Activated CD8-positive, alpha-beta memory T cell treated with anti-CD3 and anti-CD28 coated beads for 4 hours (primary cell): ENCODE measurements around the gene KIRREL3.

ENCODE experiments used
- DNase-seq, 2 donors: peaks; one replicate each; pipeline ENCODE4 v3.0.0-alpha.2; 2020; ENCODE audit warnings: low read depth in 2 of 2

KIRREL3 gene

DNA sequence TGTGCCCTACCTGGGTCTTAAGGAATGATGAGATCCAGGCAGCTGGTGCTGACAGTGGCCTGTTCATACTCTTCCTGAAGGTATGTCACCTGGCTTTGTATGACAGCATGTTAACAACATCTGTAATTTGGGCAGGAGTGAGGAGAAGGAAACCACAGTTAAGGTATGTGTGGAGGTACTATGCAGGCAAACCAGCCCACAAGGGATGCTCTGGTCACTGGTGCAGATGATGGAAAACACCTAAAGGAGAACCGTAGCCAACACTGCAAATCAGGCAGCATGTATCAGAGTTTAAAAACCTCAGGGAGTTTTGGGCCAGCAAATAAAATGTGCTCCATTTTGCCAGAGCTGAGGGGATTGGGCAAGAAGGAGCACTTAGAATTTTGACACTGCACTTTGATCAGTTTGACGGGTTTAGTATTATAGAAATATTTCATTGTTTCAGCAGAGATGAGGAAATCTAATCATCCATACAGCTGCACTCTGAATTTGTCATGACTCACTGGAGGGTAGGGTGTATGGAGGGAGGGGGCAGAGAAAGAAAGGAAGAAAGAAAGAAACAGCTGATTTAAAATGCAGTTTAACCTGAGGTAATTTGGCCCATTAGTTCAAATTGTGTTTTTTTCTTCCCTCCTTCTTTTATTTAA lies 260.9 kb downstream of the KIRREL3 start:
- DNase-seq, result no peak

DNA sequence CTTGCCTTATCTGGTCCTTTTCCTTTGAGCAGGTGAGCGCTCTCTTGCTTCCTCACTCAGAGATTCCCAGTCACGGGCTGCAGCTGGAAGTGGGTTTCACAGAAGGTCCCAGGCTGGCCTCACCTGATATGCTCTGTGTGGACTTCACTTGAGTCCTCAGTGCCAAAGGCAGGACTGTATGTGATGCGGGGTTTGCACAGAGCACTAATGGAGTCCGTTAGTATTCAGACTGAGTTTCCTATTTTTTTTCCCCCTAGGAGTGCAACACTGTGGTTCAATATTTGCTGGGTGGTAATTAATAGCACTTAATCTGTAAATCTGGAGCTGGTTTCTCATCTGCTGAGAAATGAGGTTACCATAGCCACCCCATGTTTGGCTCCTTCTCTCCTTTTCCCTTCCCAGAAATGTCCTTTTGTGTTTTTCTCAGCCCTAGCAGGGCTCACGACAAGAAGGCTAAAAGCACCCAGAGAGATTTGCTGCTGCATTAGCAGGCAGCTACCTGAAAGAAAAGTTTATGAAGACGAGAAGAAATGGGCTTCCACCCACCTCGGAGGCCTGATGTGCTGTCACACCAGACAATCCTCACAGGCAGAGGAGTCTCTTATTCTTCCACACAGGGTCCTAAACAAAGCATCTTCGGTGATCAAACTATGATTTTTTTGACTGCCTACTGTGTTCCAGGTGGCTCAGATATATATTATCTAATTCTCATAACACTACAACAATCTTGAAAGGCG lies 262.1 kb downstream of the KIRREL3 start:
- DNase-seq, result no peak

DNA sequence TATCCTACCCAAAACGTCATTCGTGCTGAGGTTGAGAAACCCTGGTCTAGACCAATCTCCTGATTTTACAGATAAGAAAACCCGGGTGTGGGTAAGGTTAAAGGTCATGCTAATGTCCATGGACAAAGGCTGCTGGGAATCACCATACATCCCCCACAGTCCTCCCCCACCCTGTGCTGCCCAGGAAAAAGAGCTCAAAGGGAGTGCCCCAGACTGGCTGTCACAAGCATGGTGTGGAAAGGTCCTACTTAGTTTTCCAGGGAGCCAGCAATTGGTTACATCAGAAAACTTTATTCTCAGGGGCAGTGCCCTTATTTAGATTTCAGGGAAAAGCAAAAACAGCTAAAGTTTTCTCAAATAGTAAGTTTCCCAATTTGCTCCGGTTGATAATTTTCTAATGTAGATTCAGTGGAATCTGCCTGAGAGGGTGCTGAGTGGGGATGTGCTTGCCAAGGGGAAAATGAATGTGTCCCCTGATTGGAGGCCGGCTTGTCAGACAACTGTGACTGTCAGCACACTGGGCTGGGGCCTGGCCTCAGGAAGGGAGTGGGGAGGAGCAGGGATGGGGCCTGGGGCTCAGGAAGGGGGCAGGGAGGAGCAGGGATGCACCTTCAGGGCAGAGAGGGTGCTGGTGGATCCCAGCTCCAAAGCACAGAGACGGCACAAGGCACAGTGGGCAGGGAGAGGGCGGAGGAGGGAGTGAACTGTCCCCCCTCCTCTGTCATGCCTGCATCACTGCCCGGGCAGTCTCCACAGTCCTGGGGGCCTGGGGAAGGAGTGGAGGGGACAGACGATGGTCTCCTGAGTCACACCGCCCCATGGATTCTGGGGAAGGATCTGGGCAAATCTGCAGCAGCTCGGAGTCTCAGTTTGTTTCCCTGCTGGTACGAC lies 263.6 kb downstream of the KIRREL3 start:
- no peak for DNase-seq

DNA sequence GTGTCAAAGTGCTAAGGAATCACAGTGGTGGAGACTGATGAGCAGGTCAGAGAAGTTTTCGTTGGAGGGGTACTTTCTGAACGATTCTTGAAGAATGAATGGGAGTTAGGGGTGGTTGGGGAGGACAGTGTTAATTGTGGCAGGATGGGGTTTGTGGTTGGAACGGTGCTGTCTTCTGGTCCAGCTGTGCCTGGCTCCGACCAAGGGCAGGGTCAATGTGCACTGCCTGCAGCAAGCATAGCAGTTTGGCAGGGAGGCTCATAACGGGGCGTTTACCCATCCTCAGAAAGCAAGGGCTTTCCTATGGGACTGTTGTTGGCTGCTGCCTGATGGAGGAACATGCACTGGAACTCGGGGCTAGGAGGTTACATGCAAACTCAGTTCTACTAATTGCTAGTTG lies 265.8 kb downstream of the KIRREL3 start:
- DNase-seq, result no peak

DNA sequence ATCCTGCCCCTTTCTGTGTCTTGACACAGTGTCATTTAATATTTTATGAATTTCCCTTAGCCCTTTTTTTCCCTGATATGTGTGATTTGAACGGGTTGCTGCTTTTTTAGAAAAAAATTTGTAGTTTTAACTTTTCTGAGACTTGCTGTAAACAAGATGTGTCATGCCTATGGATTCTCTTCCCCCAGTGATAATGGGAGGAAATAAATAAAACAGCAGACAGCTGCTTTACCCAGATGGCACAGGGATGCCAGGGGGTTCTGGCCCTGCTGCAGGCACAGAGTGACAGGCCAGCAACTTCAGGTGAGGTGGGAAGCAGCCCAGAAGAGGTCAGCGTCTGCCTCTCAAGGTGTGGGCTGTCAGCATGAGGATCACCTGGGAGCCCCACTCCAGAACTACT lies 266.9 kb downstream of the KIRREL3 start:
- DNase-seq, result no peak

DNA sequence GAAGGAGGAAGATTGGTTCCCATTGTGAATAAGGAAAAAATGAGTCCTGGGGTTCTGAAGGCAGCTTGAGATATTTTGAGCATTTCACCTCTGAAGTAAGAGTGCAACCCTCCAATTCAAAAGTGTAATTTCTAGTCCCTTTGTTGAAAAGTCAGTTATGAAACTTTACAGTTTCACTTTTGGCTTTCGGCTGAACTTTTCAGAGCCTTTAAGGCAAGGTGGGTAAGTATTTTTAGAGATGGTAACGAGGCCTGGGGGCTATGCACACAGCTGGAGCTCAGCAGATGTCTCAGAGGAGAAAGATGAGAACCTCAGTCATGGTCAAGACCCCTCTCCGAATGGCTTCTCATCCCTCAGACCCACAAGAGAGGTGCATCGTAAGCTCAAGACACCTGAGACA lies 267.6 kb downstream of the KIRREL3 start:
- DNase-seq, result no peak

DNA sequence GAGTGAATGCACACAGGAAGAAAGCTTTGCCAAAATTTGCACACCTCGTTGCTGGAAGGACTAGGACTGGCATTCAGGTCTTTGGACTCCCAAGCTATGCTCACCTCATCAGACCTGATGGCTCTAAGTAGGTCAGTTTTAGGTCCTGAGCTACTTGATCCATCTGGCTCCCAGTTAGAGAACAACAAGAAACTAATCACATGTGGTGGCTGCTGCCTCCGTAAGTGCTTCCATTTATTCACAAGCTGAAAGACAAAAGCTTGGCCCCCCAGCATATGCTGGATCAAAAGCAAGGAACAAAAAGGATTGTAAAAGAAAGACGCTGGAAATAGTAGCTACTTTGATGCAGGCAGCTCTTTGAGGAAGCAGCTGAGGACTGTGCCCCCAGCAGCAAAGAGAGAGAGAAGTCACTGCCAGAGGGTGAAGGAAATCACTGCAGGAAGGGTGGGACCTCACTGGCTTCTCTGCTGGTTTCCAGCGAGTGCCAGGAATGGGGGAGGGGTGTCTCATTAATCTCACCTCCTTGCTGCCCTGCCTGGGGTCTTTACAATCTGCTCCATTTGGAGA lies 268.9 kb downstream of the KIRREL3 start:
- DNase-seq, result no peak

DNA sequence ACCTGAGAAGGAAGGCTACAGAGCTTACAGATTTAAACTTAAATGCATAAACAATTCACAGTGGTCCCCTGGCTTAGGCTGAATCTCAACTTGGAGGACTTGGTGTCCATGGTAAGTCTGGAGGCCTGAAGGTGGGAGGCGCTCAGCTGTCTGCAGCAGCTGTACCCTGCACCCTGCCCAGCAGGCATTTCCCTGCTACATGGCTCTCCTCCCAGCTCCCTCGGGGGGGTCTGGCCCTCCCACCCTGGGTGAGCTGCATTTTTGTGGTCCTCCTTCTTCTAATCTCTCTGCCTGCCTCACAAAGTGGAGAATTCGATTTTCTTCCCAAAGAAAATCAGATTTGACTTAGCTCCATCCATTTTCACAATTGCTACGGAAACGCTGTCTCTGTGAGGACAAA lies 273.2 kb downstream of the KIRREL3 start:
- DNase-seq, result no peak

DNA sequence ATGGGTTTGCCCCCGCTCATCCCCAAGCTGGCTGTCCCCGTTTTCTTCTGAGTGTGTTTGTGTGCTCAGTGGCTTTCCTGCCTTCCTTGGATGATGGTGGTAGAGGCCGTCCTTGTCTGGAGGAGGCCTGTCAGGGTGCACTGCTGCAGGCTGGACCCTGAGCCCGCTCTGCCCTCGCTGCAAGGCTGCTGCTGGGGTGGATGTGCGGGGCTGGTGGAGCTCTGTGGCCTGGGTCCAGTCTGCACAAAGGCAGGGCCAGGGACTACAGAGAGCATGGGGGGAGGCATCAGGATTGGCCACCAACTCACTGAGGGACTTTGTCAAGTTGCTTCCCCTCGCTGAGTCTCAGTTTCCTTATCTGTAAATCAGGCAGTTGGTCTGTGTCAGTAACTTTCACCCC lies 275.0 kb downstream of the KIRREL3 start:
- no peak for DNase-seq

DNA sequence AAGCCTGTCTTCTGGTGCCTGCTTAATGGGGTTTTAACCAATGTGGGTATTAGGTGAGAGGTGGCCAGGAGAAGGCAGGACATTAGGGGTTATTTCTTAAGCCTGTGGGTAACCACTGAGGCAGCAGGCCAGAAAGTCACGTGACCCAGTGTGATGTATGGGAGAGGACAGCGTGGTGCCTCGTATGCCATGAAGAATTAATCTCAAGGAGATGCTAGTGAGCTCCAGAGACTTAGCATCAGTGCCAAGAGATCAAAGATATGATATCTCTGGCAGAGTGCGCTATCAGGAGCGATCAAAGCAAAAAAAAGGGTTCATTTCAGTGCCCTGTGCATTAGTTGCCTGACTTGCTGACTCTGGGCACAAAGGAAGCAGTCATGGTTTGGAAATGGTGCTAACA lies 275.5 kb downstream of the KIRREL3 start:
- no peak for DNase-seq

DNA sequence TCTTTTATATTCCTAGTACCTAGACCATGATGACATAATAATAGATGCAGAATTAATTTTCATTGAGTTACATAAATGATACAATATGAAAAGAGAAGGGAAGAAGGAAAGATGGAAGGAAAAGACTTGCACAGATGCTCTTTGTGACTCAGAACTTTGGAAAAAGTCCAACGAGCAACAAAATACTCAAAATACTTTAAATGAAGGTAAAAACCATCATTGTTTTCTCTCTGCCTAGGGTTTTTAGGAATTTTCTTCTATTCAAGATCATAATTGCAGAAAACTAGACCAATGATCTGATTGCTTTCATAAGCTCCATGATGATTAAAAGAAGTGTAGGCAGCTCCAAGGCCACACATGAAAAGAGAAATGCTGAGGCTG lies 276.9 kb downstream of the KIRREL3 start:
- no peak for DNase-seq

DNA sequence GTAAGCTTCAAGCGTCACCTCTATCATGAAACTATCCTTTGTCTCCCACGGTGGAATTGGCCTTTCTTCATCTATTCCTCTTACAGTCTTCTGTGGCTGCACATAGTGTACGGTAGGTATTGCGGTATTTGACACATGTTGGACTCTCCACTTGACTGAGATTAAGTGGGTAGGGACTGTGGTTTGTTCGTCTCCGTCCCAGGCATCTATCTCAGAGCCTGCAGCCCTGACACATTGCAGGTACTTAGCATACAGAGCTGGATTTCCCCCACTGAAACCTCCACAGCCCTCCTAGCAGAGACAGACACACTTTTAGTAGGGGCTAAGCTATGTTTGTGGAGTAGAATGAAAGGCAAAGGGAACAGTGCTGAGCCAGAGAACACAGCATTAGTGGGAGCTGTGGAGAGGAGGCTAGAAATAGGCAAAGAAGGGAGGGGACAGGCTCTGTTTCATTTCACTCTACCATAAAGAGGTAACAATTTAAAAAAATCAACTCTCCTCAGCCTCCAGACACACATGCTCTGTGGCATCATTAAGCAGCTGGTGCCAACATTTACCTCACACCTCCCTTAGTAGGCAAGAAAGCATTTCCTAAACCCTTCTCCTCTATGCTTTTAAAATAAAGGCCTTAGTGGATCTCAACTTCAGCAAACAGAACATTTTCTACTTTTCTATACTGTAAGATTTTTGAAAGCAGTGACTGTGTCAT lies 277.5 kb downstream of the KIRREL3 start:
- DNase-seq, result no peak

DNA sequence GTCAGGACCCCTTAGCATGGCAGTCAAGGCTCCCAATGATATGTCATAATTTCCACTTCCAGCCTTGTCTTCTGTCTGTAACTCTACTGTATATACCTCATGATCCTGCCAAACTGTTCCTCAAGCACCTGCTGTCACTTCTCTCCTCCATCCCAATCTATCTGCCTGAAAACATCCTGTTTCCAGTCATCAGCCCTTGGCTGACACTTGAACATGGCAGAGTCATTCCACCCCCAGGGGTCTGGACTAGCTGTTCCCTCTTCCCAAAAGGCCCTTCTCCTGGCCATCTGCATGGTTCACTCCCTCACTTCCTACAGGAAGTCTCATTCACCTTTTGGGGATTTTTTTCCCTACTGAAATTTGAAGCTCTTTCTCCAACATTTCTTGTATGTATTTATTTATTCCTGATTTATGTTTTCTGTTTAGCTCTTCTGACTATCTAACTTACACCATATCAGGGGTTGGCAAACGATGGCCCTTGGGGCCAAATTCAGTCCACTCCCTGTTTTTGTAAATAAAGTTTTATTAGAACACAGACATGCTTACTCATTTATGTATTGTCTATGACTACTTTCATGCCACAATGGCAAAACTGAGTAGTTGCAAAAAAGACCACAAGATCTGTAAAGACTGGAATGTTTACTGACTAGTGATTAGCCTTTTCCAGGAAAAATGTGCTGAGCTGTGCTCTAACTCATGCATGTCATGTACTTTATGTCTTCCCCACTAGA lies 278.4 kb downstream of the KIRREL3 start:
- no peak for DNase-seq

DNA sequence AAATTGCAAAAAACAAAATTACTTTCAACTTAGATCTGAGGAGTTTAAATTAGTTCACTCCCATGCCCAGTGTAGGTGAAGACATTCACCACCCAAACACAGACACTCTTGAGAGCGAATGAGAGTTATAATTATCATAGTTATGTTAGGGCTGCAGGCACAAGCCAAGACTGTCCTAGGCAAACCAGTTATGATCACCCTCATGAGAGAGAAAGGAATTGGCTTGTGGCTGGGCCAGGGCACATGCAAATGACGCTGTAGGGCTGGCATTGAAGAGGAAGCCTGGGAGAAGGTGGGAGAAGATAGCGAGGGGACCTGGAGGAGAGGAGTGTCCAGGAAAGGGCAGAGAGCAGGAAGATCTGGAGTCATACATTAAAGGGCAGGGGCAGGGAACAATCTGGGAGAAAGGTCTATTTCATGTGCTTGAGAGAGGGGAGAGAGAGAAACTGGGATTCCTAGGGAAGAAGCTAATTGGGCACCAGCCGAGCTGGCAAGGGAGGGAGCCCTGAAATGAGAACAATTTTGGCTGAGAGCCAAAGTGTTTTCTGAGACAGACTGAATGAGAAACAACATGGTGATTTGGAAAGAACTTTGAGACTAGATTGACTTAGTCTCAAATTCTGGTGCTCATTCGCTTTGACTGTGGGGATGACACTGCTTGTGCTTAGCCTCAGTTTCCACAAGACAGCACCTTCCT lies 279.9 kb downstream of the KIRREL3 start:
- DNase-seq, result no peak

DNA sequence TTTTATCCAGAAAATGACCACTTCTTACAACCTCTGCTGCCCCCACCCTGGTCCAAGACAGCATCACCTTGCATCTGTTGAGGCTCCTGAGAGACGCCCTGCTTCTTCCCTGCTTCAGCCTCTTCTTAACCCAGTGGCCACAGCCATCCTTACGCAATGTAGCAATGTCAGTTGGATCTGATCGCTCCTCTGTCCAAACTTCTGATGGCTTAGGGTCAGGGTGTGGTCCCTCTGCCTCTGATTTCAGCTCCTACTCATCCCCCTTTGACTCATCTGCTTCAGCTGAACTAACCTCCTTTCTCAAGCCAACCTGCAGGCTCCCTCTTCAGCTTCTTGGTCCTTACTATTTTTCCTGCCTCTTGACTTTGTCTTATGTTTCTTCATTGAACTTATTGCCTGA lies 280.8 kb downstream of the KIRREL3 start:
- DNase-seq, result no peak

DNA sequence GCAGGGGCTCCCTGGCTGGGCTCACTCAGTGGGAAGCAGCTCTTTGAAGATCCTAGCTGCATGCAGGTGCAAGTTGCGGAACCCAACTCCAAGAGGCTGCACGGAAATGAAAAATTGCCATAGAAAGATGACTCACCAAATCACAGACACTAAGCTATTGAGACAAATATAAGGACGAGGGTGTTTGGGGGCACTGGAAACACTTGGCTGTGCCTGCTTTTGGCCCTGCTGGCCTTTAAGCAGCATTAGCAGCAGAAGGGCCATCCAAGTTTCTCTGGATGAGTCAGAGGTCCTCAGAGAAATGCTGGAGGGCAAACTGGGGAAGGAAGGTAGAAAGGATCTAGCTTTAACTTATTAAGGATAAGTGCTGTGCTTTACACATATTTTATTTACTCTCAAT lies 282.3 kb downstream of the KIRREL3 start:
- no peak for DNase-seq

DNA sequence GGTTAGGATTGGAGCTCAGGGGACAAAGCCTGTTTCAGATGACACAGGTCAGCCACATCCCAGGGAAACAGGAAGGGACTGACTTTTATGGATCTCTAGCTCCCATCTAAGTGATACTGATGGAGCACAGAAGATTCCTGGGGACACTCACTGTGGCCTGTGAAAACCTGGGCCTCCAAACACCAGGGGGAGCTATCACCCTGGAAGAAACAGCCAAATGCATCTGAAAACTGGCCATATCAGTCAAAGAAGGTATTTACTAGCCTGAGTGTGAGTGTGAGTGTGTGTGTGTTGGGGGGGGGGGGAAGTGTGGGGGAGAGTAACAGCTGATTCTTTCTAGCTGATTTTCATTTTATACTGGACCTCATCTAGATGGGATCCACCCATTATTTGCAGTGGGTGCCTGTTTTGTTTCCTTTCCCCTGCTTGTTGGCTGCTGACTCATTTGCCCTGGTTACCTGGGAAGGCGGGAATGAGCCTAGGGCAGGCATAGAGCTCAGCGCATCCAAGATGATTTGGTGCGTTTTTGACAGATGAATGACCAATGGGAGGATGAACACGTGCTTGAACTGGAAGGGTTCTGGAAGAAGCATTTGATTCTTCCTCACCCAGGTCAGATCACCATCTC lies 284.0 kb downstream of the KIRREL3 start:
- DNase-seq, result no peak

DNA sequence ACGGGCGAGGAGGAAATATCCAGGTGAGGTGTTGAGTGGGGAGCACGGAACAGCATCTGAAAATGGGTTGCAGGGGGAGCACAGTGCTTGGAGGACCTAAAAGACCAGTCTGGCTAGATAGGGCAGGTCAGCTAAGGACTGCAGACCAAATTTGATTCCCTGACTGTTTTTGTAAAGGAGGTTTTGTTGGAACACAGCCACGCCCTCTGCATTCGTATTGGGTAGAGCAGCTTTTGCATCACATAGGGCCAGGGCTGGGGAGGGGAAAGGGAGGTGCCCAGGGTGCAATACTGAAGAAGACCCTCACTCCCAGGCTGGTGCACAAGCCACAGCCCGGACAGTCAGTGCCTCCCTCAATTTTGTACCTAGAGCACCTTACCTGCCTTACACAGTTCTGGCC lies 286.8 kb downstream of the KIRREL3 start:
- no peak for DNase-seq

DNA sequence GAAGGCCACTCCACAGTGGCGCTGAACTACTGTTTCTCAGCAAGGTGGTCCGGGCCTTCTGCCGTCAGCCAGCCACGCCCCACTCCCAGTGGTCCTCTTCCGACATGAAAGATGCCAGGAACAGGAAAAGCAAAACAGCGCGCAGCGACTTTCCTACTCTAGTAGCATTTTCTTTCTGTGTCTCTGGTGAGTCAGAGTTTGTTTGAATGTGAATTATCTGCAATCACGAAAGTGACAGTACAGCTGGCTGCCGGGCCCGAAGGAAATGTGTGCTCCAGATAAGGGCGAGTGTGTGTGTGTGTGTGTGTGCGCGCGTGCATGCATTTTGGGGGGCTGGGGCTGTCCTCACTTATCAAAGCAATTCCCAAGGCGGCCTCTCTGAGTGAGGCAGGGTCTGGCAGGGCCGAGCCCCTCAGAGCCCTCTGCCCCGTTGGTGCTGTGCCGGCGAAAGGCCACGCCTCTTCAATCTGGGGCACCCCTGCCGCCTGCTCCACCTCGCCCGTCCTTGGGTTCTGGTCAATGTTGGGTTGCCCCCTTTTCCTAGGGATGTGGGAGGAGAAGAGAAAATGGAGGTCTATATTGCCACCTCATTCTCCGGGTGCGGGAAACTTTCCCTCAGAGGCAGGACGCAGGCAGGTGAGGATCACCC lies 288.5 kb downstream of the KIRREL3 start:
- DNase-seq, result no peak
